ENCODE measurements around the gene ATP5PF. TPM values are rescaled to one million over a fixed set of nuclear protein-coding genes. Genes with fewer than 3 reads are reported as not detected.
"Not testable (repeated sequence)": the region's sequence is repeated elsewhere in the genome, so short reads cannot be mapped to it uniquely, and the experiment has no call there.

The ATP5PF gene
- total RNA-seq, 2 experiments from 2014 or later = 70.6 to 164 TPM

- ChIA-PET POLR2A (interaction anchor here (0.7 to 1.3 kb wide), 5 partner anchors 12 to 109 kb away, joined by 3 to 5 read pairs (median 3); partner anchors contain the start of genes ATP5PF and GABPA), CTCF (ENCODE audit: unreplicated experiment) (no interaction called here)
- no peak overlapping the region for H3K4me3 ChIP-seq (ENCODE audit: low read depth, low read length, poor library complexity, severe bottlenecking)
- H3K36me3 ChIP-seq (ENCODE audit: insufficient read depth, low read length) = peaks cover 46% of the 10 kb centered on the region
- BruUV-seq (replicated peaks) = no TSS peak
- H3K9me2 ChIP-seq (ENCODE audit: insufficient read depth, low read length) = no peaks in the 10 kb centered on the region
- intact Hi-C loops (cut with micrococcal nuclease; ENCODE audit: unreplicated experiment) = loop anchor here (10.0 kb wide), 1 partner anchor 293 kb away; no protein-coding TSS in a partner anchor
- no peaks in the 10 kb centered on the region for H3K9me3 ChIP-seq (ENCODE audit: low read length)
- H2AFZ ChIP-seq (ENCODE audit: low read length) = no peak overlapping the region
- no peaks in the 10 kb centered on the region for H3K79me2 ChIP-seq (ENCODE audit: insufficient read depth, low read depth, low read length)
- H3K4me1 ChIP-seq (ENCODE audit: insufficient read depth, low read length, poor library complexity, severe bottlenecking) = no peaks in the 10 kb centered on the region
- no peak overlapping the region for H3K4me2 ChIP-seq (ENCODE audit: low read length)
- DNase-seq (ENCODE audit: low spot score) = no peak
- no peaks in the 10 kb centered on the region for H4K20me1 ChIP-seq (ENCODE audit: insufficient read depth, low read length)
- TF ChIP-seq CTCF (conservative IDR thresholded peaks at IDR 0.05; ENCODE audit: low read length) (no peak), EZH2phosphoT487 (IDR thresholded peaks at IDR 0.05; ENCODE audit: borderline replicate concordance, low read depth, low read length) (no peak)
- no peak overlapping the region for H3K27ac ChIP-seq (ENCODE audit: low read depth, low read length, poor library complexity, severe bottlenecking)
Measured at GRCh38 chr21:25717491-25718147, 17.1 kb downstream of the ATP5PF start.

GRCh38 chr21:25714066-25714465, 20.6 kb downstream of the ATP5PF start:
- H2AFZ ChIP-seq (ENCODE audit: low read length); H3K79me2 ChIP-seq (ENCODE audit: insufficient read depth, low read depth, low read length); H3K4me1 ChIP-seq (ENCODE audit: insufficient read depth, low read length, poor library complexity, severe bottlenecking); BruUV-seq (replicated peaks); POLR2A ChIA-PET; H3K9me2 ChIP-seq (ENCODE audit: insufficient read depth, low read length); DNase-seq (ENCODE audit: low spot score); H3K4me2 ChIP-seq (ENCODE audit: low read length); H3K27ac ChIP-seq (ENCODE audit: low read depth, low read length, poor library complexity, severe bottlenecking); CTCF ChIA-PET (ENCODE audit: unreplicated experiment); H3K9me3 ChIP-seq (ENCODE audit: low read length); H4K20me1 ChIP-seq (ENCODE audit: insufficient read depth, low read length); H3K4me3 ChIP-seq (ENCODE audit: low read depth, low read length, poor library complexity, severe bottlenecking): not testable (repeated sequence)
- H3K36me3 ChIP-seq (ENCODE audit: insufficient read depth, low read length) = peaks cover 13% of the 10 kb centered on the region; the same call in 1 of the 2 replicates
- intact Hi-C loops (cut with micrococcal nuclease; ENCODE audit: unreplicated experiment) = loop anchor here (10.0 kb wide), 1 partner anchor 289 kb away; no protein-coding TSS in a partner anchor

GRCh38 chr21:25710550-25710949, 24.2 kb downstream of the ATP5PF start:
- ChIA-PET POLR2A (interaction anchor here (0.5 to 1.1 kb wide), 3 partner anchors 26 to 147 kb away, joined by 3 read pairs; no protein-coding TSS in a partner anchor), CTCF (ENCODE audit: unreplicated experiment) (no interaction called here)
- no peaks in the 10 kb centered on the region for H4K20me1 ChIP-seq (ENCODE audit: insufficient read depth, low read length)
- H3K4me3 ChIP-seq (ENCODE audit: low read depth, low read length, poor library complexity, severe bottlenecking) = no peak overlapping the region
- H3K9me3 ChIP-seq (ENCODE audit: low read length) = no peaks in the 10 kb centered on the region
- no TSS peak for BruUV-seq (replicated peaks)
- intact Hi-C loops (cut with micrococcal nuclease; ENCODE audit: unreplicated experiment) = loop anchor here (10.0 kb wide), 1 partner anchor 286 kb away; no protein-coding TSS in a partner anchor
- no peaks in the 10 kb centered on the region for H3K9me2 ChIP-seq (ENCODE audit: insufficient read depth, low read length)
- H2AFZ ChIP-seq (ENCODE audit: low read length) = no peak overlapping the region
- H3K4me1 ChIP-seq (ENCODE audit: insufficient read depth, low read length, poor library complexity, severe bottlenecking) = no peaks in the 10 kb centered on the region
- H3K79me2 ChIP-seq (ENCODE audit: insufficient read depth, low read depth, low read length) = no peaks in the 10 kb centered on the region
- TF ChIP-seq EZH2phosphoT487 (IDR thresholded peaks at IDR 0.05; ENCODE audit: borderline replicate concordance, low read depth, low read length) (no peak), CTCF (conservative IDR thresholded peaks at IDR 0.05; ENCODE audit: low read length) (no peak)
- H3K27ac ChIP-seq (ENCODE audit: low read depth, low read length, poor library complexity, severe bottlenecking) = no peak overlapping the region
- no peaks in the 10 kb centered on the region for H3K36me3 ChIP-seq (ENCODE audit: insufficient read depth, low read length)
- no peak overlapping the region for H3K4me2 ChIP-seq (ENCODE audit: low read length)
- no peak for DNase-seq (ENCODE audit: low spot score)
